ENCODE results near the gene AP1G2. TPM values are rescaled to one million over a fixed set of nuclear protein-coding genes. Genes with fewer than 3 reads are reported as not detected.
A peak's percentile ranks its signal among the peaks of the same experiment; 100 is the strongest.

Gene AP1G2
- total RNA-seq (2016; rRNA removed; fragmentation: Illumina TruSeq; extraction: Trizol) (39.4 and 96.9 TPM in 2 replicates), polyA plus RNA-seq (2011; rRNA removed) (611 and 685 TPM in 2 replicates), polyA minus RNA-seq (2011; rRNA and poly(A)+ RNA removed; ENCODE audit: low replicate concordance) (166 and 365 TPM in 2 replicates), Bru-seq, nascent RNA (percentile 88 among the genes with signal in this experiment), BruChase-seq, experiment 1, labeled RNA remaining after a 6-hour chase (percentile 95 among the genes with signal in this experiment), BruChase-seq, experiment 2, labeled RNA remaining after a 2-hour chase (percentile 93 among the genes with signal in this experiment)
- 27.1 and 29.2 TPM in 2 replicates for total RNA-seq (2016; cell fraction: cytosol; rRNA removed; fragmentation: Illumina TruSeq; extraction: Trizol; ENCODE audit: low read depth)
- total RNA-seq (2016; cell fraction: insoluble cytoplasmic fraction; rRNA removed; fragmentation: Illumina TruSeq; extraction: Trizol): 43.1 and 100 TPM in 2 replicates
- total RNA-seq (2016; cell fraction: membrane; rRNA removed; fragmentation: Illumina TruSeq; extraction: Trizol): 15.6 and 15.9 TPM in 2 replicates
- 143 and 149 TPM in 2 replicates for total RNA-seq (2016; cell fraction: nucleus; rRNA removed; fragmentation: Illumina TruSeq; extraction: Trizol)
- polyA plus RNA-seq (2011; cell fraction: cytosol; rRNA removed): 118 and 170 TPM in 2 replicates
- 4,733 and 5,679 TPM in 2 replicates for polyA plus RNA-seq (2011; cell fraction: nucleus; rRNA removed)
- 202 and 318 TPM in 2 replicates for polyA plus RNA-seq (2012)
- polyA plus RNA-seq (2016; cell fraction: cytosol; fragmentation: Illumina TruSeq; extraction: Trizol; ENCODE audit: low read depth): 12.6 and 13.8 TPM in 2 replicates
- 49.4 and 63.1 TPM in 2 replicates for polyA plus RNA-seq (2016; cell fraction: insoluble cytoplasmic fraction; fragmentation: Illumina TruSeq; extraction: Trizol; ENCODE audit: low read depth)
- polyA plus RNA-seq (2016; cell fraction: membrane; fragmentation: Illumina TruSeq; extraction: Trizol; ENCODE audit: low read depth): 18.9 and 19.4 TPM in 2 replicates
- polyA plus RNA-seq (2016; cell fraction: nucleus; fragmentation: Illumina TruSeq; extraction: Trizol; ENCODE audit: insufficient read depth, low read depth): 559 and 594 TPM in 2 replicates
- 55.5 and 58.2 TPM in 2 replicates for polyA minus RNA-seq (2011; cell fraction: cytosol; rRNA and poly(A)+ RNA removed)
- polyA minus RNA-seq (2011; cell fraction: nucleus; rRNA and poly(A)+ RNA removed): 527 and 596 TPM in 2 replicates
- long read RNA-seq, experiment 1, transcript AP1G2-202 (22 exons, 2,609 nt): major isoform, 30 of 65 reads
- long read RNA-seq, experiment 1, partial matches to known transcripts: 5 of 65 reads
- long read RNA-seq, experiment 1, other reads (novel, unspliced or antisense): 25 of 65 reads
- long read RNA-seq, experiment 2, transcript AP1G2-202 (22 exons, 2,609 nt): major isoform, 30 of 98 reads
- long read RNA-seq, experiment 2, transcript AP1G2-201 (21 exons, 3,298 nt): minor isoform, 5 of 98 reads
- long read RNA-seq, experiment 2, partial matches to known transcripts: 21 of 98 reads
- long read RNA-seq, experiment 2, other reads (novel, unspliced or antisense): 39 of 98 reads

- Histone ChIP-seq H3K4me2 (ENCODE audit: low read depth, low read length) (peak within 1 kb of the TSS; percentile 85), H3K79me2 (ENCODE audit: insufficient read depth, low read length) (peaks cover 7% of the 10 kb centered on the region), H3K9ac (ENCODE audit: insufficient read depth, low read depth, low read length) (peak within 1 kb of the TSS; percentile 69), H3K4me1 (ENCODE audit: insufficient read depth, low read length) (peaks cover 49% of the 10 kb centered on the region), H3K9me3 (ENCODE audit: low read length) (no peaks in the 10 kb centered on the region), H3K27me3 (ENCODE audit: control insufficient read depth in 1 of 2, insufficient read depth in 2 of 2, low read length in 2 of 2) (peaks cover 0 to 8% of the 10 kb centered on the region in 2 experiments; a peak in 1 of 5 replicates), H3K4me3 (replicated peaks in 1 of 3; ENCODE audit: insufficient read depth in 1 of 3, low read depth in 2 of 3, low read length in 3 of 3) (peak within 1 kb of the TSS; percentile 68 to 88 (median 70)), H3K27ac (ENCODE audit: extremely low read length, insufficient read depth, low read length) (peak within 1 kb of the TSS; percentile 41), H3K36me3 (replicated peaks in 1 of 2; ENCODE audit: control insufficient read depth in 1 of 2, insufficient read depth in 2 of 2, low read length in 2 of 2) (peaks cover 21 to 39% of the 10 kb centered on the region in 2 experiments), H2AFZ (ENCODE audit: low read length) (peak within 1 kb of the TSS; percentile 23), H4K20me1 (ENCODE audit: insufficient read depth, low read length) (peaks cover 9% of the 10 kb centered on the region; the same call in 1 of the 2 replicates)
- WGBS (ENCODE audit: low lambda C conversion rate): 1% methylated on average over 53 of the region's 53 CpGs
- in situ Hi-C loops (cut with HindIII; ENCODE audit: extremely low pct_ligation_motif_present, low pct_unique_long_range_greater_than_20kb): no loop called here
- ChIA-PET CTCF (ENCODE audit: low intra/inter-chr PET ratio, low total read pairs) (interaction anchor here (0.8 to 1.4 kb wide), 3 partner anchors 9 to 343 kb away, joined by 3 to 5 read pairs (median 3); no protein-coding TSS in a partner anchor), POLR2A (interaction anchor here (0.9 to 6.5 kb wide), 21 partner anchors 9 to 547 kb away, joined by 3 to 113 read pairs (median 6); partner anchors contain the start of genes DCAF11, DHRS2, NRL and PABPN1)
- FAIRE-seq (peak; percentile 83), ATAC-seq (peak; percentile 86), DNase-seq (ENCODE audit: low spot score) (peak; percentile 97)
- TSS peak; percentile 68 for BruUV-seq (replicated peaks)
- intact Hi-C loops (cut with micrococcal nuclease; ENCODE audit: unreplicated experiment): loop anchor here (1.0 to 5.0 kb wide), 3 partner anchors 14 to 345 kb away; partner anchors contain the start of gene ZFHX2
- no peak for TF ChIP-seq HMGA1 (CRISPR knock-in tag; conservative IDR thresholded peaks at IDR 0.05)
- peak; percentile 36 for TF ChIP-seq ISL2 (CRISPR knock-in tag; IDR thresholded peaks at IDR 0.05)
- TF ChIP-seq SAFB2 (CRISPR knock-in tag; IDR thresholded peaks at IDR 0.05; ENCODE audit: borderline replicate concordance, low read depth): peak; percentile 10; the same call in 1 of the 2 replicates
- peak; percentile 99 for TF ChIP-seq ZNF230 (CRISPR knock-in tag; IDR thresholded peaks at IDR 0.05)
- TF ChIP-seq ZNF607 (CRISPR knock-in tag; IDR thresholded peaks at IDR 0.05; ENCODE audit: borderline replicate concordance): peak; percentile 97
- TF ChIP-seq ZNF274 (CRISPR knock-in tag; IDR thresholded peaks at IDR 0.05): peak; percentile 98; the same call in 1 of the 2 replicates
- peak; percentile 86; the same call in 1 of the 2 replicates for TF ChIP-seq SMAD9 (CRISPR knock-in tag; IDR thresholded peaks at IDR 0.05)
- TF ChIP-seq ZBTB49 (CRISPR knock-in tag; IDR thresholded peaks at IDR 0.05; ENCODE audit: borderline replicate concordance): peak; percentile 52; the same call in 1 of the 2 replicates
- TF ChIP-seq ZNF441 (CRISPR knock-in tag; IDR thresholded peaks at IDR 0.05; ENCODE audit: borderline replicate concordance): peak; percentile 99
- TF ChIP-seq GMEB1 (CRISPR knock-in tag; IDR thresholded peaks at IDR 0.05; ENCODE audit: borderline replicate concordance): peak; percentile 83
These were observed at the start of gene AP1G2 for GRCh38 chr14:23567186-23568020. AP1G2 (minus strand) TSS chr14:23567791; CDS start chr14:23567314, 477 bp downstream.
